HepG2 (cell line): ENCODE results near the gene ACP5. TPM values are rescaled to one million over a fixed set of nuclear protein-coding genes. Genes with fewer than 3 reads are reported as not detected.

Source experiments
- ARNTL ChIP-seq: sonication (generic); formaldehyde crosslinking; IDR thresholded peaks from 2 replicates; pipeline ENCODE4 v1.4.0; 2020; ENCODE audit warnings: mild to moderate bottlenecking, missing genetic modification reagents
- BORCS8-MEF2B ChIP-seq: sonication (generic); formaldehyde crosslinking; IDR thresholded peaks from 2 replicates; pipeline ENCODE4 v1.8.0; 2022; ENCODE audit warnings: mild to moderate bottlenecking, missing genetic modification reagents
- E2F2 ChIP-seq: sonication (generic); formaldehyde crosslinking; IDR thresholded peaks from 2 replicates; pipeline ENCODE4 v1.4.0; 2020; ENCODE audit warnings: missing genetic modification reagents, borderline replicate concordance
- ELK4 ChIP-seq: sonication (generic); formaldehyde crosslinking; IDR thresholded peaks from 2 replicates; pipeline ENCODE4 v1.9.0; 2021; ENCODE audit warnings: missing genetic modification reagents, borderline replicate concordance
- HHEX ChIP-seq: IDR thresholded peaks from 2 replicates; pipeline ENCODE4 v1.6.1; 2016; ENCODE audit warnings: control low read depth
- HNRNPH1 ChIP-seq: fragments of 200-400 bp; formaldehyde crosslinking; optimal IDR thresholded peaks from 2 replicates; pipeline ENCODE3; 2017; ENCODE audit warnings: mild to moderate bottlenecking, low read depth, low read length
- KLF12 ChIP-seq: sonication (generic); formaldehyde crosslinking; IDR thresholded peaks from 2 replicates; pipeline ENCODE4 v1.4.0; 2020; ENCODE audit warnings: missing genetic modification reagents, borderline replicate concordance
- PPARG ChIP-seq: conservative IDR thresholded peaks from 2 replicates; pipeline ENCODE4 v1.6.1; 2016; ENCODE audit warnings: missing biosample characterization, missing genetic modification reagents
- REPIN1 ChIP-seq: sonication (generic); formaldehyde crosslinking; IDR thresholded peaks from 2 replicates; pipeline ENCODE4 v1.8.0; 2022; ENCODE audit warnings: missing genetic modification reagents, low read depth, mild to moderate bottlenecking, borderline replicate concordance
- RXRB ChIP-seq: IDR thresholded peaks from 2 replicates; pipeline ENCODE4 v1.6.1; 2016; ENCODE audit warnings: borderline replicate concordance, missing genetic modification reagents, missing compliant biosample characterization
- SP1 ChIP-seq, 2 experiments: fragments of 450-650 bp in 1 of 2; sonication (generic) in 1 of 2; formaldehyde crosslinking in 1 of 2; IDR thresholded peaks; 2 replicates each; pipeline versions ENCODE4 v1.4.0 to v1.6.1; 2016 to 2020; ENCODE audit warnings: missing genetic modification reagents in 1 of 2
- ZNF12 ChIP-seq: sonication (generic); formaldehyde crosslinking; IDR thresholded peaks from 2 replicates; pipeline ENCODE4 v1.5.0; 2020; ENCODE audit warnings: missing genetic modification reagents
- ZNF121 ChIP-seq: sonication (generic); formaldehyde crosslinking; IDR thresholded peaks from 2 replicates; pipeline ENCODE4 v1.5.0; 2020; ENCODE audit warnings: mild to moderate bottlenecking, missing genetic modification reagents
- ZNF446 ChIP-seq: sonication (generic); formaldehyde crosslinking; IDR thresholded peaks from 2 replicates; pipeline ENCODE4 v1.5.0; 2020; ENCODE audit warnings: mild to moderate bottlenecking, missing genetic modification reagents
- ZNF569 ChIP-seq: sonication (generic); formaldehyde crosslinking; IDR thresholded peaks from 2 replicates; pipeline ENCODE4 v1.5.0; 2020; ENCODE audit warnings: mild to moderate bottlenecking, missing genetic modification reagents, moderate library complexity, borderline replicate concordance
- ZNF644 ChIP-seq: IDR thresholded peaks from 2 replicates; pipeline ENCODE4 v1.6.1; 2016; ENCODE audit warnings: low read depth
- ZNF749 ChIP-seq: sonication (generic); formaldehyde crosslinking; IDR thresholded peaks from 2 replicates; pipeline ENCODE4 v1.8.0; 2022; ENCODE audit warnings: mild to moderate bottlenecking, missing genetic modification reagents, moderate library complexity, borderline replicate concordance
- ZSCAN22 ChIP-seq: sonication (generic); formaldehyde crosslinking; IDR thresholded peaks from 2 replicates; pipeline ENCODE4 v1.4.0; 2020; ENCODE audit warnings: mild to moderate bottlenecking, missing genetic modification reagents
- polyA plus RNA-seq, 8 experiments: library from polyadenylated mRNA; depleted of rRNA in 3 of 8; stranded (reverse) in 7 of 8; unstranded in 1 of 8; fragments of >200 nt; fragmentation: Illumina TruSeq in 4 of 8; extraction: Trizol in 4 of 8; gene quantifications; 2 replicates each; pipeline versions ENCODE4 v1.2.1 to v1.2.3, GENCODE V29; 2011 to 2016; ENCODE audit warnings: low read depth in 4 of 8, missing spikeins in 1 of 8, mixed read lengths in 1 of 8; ENCODE audit not compliant: insufficient read depth in 1 of 8
- total RNA-seq, 5 experiments: library from RNA; depleted of rRNA; stranded (reverse); fragments of >200 nt; fragmentation: Illumina TruSeq; extraction: Trizol; gene quantifications; 2 replicates each; pipeline ENCODE4 v1.2.3, GENCODE V29; 2016; ENCODE audit warnings: low read depth in 1 of 5
- TF ChIP-seq, protein P1 (sequence below): sonication (generic); formaldehyde crosslinking; IDR thresholded peaks from one replicate; pipeline ENCODE4 v1.5.1; 2020; ENCODE audit warnings: mild to moderate bottlenecking, missing genetic modification reagents; ENCODE audit errors: not compliant biosample characterization

ACP5 gene
- total and polyA plus RNA-seq, 2 of the 13 experiments (the other 11 are each of a cell fraction or from before 2014, with no cell fraction given) = 1.3 to 6.7 TPM

- no peak for TF ChIP-seq E2F2 (CRISPR knock-in tag)
- no peak; the same call in none of the 2 replicates for TF ChIP-seq BORCS8-MEF2B (CRISPR knock-in tag)
- TF ChIP-seq ZNF749 = no peak
- no peak for TF ChIP-seq ARNTL
- TF ChIP-seq PPARG (CRISPR knock-in tag) = no peak
- no peak for TF ChIP-seq ZSCAN22 (CRISPR knock-in tag)
- TF ChIP-seq SP1 (IDR thresholded peaks at IDR 0.05) = no peak
- TF ChIP-seq SP1 (CRISPR knock-in tag; IDR thresholded peaks at IDR 0.05) = no peak
- TF ChIP-seq HHEX (CRISPR knock-in tag) = no peak
- no peak for TF ChIP-seq KLF12 (CRISPR knock-in tag)
- no peak for TF ChIP-seq HNRNPH1
- no peak for TF ChIP-seq ELK4 (CRISPR knock-in tag)
- no peak for TF ChIP-seq ZNF446 (CRISPR knock-in tag)
- TF ChIP-seq ZNF569 = no peak
- TF ChIP-seq REPIN1 (CRISPR knock-in tag) = no peak
- TF ChIP-seq ZNF121 (CRISPR knock-in tag) = no peak
- no peak for TF ChIP-seq ZNF644 (CRISPR knock-in tag)
- TF ChIP-seq ZNF12 (CRISPR knock-in tag) = no peak
- TF ChIP-seq, protein P1, sequence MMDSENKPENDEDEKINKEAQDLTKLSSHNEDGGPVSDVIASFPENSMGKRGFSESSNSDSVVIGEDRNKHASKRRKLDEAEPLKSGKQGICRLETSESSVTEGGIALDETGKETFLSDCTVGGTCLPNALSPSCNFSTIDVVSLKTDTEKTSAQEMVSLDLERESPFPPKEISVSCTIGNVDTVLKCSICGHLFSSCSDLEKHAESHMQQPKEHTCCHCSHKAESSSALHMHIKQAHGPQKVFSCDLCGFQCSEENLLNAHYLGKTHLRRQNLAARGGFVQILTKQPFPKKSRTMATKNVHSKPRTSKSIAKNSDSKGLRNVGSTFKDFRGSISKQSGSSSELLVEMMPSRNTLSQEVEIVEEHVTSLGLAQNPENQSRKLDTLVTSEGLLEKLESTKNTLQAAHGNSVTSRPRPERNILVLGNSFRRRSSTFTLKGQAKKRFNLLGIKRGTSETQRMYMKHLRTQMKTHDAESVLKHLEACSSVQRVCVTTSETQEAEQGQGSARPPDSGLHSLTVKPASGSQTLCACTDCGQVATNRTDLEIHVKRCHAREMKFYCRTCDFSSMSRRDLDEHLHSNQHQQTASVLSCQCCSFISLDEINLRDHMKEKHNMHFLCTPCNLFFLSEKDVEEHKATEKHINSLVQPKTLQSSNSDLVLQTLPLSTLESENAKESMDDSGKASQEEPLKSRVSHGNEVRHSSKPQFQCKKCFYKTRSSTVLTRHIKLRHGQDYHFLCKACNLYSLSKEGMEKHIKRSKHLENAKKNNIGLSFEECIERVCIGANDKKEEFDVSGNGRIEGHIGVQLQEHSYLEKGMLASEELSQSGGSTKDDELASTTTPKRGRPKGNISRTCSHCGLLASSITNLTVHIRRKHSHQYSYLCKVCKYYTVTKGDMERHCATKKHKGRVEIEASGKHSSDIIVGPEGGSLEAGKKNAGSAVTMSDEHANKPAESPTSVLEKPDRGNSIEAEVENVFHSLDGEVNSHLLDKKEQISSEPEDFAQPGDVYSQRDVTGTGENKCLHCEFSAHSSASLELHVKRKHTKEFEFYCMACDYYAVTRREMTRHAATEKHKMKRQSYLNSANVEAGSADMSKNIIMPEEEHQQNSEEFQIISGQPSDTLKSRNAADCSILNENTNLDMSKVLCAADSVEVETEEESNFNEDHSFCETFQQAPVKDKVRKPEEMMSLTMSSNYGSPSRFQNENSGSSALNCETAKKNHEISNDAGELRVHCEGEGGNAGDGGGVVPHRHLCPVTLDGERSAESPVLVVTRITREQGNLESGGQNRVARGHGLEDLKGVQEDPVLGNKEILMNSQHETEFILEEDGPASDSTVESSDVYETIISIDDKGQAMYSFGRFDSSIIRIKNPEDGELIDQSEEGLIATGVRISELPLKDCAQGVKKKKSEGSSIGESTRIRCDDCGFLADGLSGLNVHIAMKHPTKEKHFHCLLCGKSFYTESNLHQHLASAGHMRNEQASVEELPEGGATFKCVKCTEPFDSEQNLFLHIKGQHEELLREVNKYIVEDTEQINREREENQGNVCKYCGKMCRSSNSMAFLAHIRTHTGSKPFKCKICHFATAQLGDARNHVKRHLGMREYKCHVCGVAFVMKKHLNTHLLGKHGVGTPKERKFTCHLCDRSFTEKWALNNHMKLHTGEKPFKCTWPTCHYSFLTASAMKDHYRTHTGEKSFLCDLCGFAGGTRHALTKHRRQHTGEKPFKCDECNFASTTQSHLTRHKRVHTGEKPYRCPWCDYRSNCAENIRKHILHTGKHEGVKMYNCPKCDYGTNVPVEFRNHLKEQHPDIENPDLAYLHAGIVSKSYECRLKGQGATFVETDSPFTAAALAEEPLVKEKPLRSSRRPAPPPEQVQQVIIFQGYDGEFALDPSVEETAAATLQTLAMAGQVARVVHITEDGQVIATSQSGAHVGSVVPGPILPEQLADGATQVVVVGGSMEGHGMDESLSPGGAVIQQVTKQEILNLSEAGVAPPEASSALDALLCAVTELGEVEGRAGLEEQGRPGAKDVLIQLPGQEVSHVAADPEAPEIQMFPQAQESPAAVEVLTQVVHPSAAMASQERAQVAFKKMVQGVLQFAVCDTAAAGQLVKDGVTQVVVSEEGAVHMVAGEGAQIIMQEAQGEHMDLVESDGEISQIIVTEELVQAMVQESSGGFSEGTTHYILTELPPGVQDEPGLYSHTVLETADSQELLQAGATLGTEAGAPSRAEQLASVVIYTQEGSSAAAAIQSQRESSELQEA (CRISPR knock-in tag) = peak; percentile 25
- peak; percentile 23; the same call in 1 of the 2 replicates for TF ChIP-seq RXRB (CRISPR knock-in tag)
These were observed 18.3 kb downstream of the ACP5 start, which contains the start of gene ELOF1 (continued) for GRCh38 chr19:11558881-11559828.
